ENCODE measurements around the gene POPDC2. TPM values are rescaled to one million over a fixed set of nuclear protein-coding genes. Genes with fewer than 3 reads are reported as not detected.

Gene POPDC2
- total RNA-seq = 0.74 and 0.94 TPM in 2 replicates

GRCh38 chr3:119660474-119661440 is at the start of gene POPDC2:
Gene POPDC2 (minus strand): TSS chr3:119660589. CDS start chr3:119660423, 166 bp downstream.
- DNase-seq (ENCODE audit: low spot score) = no peak
- Mint-ChIP-seq H3K27ac (no peak within 1 kb of the TSS), H3K27me3 (ENCODE audit: low read depth) (no peaks in the 10 kb centered on the region), H3K4me3 (ENCODE audit: low read depth) (no peak within 1 kb of the TSS), H3K36me3 (ENCODE audit: low read depth) (peaks cover 4% of the 10 kb centered on the region), H3K4me1 (ENCODE audit: low read depth) (peaks cover 12% of the 10 kb centered on the region), H3K9me3 (no peaks in the 10 kb centered on the region)
- intact Hi-C loops (cut with micrococcal nuclease) = no loop called here

- Mint-ChIP-seq H3K4me3 (ENCODE audit: low read depth) (peak overlapping the region; percentile 49), H3K9me3 (peaks cover 8% of the 10 kb centered on the region), H3K4me1 (ENCODE audit: low read depth) (peaks cover 29% of the 10 kb centered on the region), H3K27me3 (ENCODE audit: low read depth) (peaks cover 28% of the 10 kb centered on the region), H3K27ac (no peak overlapping the region), H3K36me3 (ENCODE audit: low read depth) (peaks cover 6% of the 10 kb centered on the region)
- intact Hi-C loops (cut with micrococcal nuclease) = loop anchor here (5.0 to 10.0 kb wide), 3 partner anchors 207 to 391 kb away; partner anchors contain the start of genes GSK3B and TIMMDC1
- DNase-seq (ENCODE audit: low spot score) = no peak
Observed at GRCh38 chr3:119703820-119704531, 43.6 kb upstream of the POPDC2 start.

- Mint-ChIP-seq H3K4me3 (ENCODE audit: low read depth) (peak within 1 kb of the TSS; percentile 71), H3K9me3 (peaks cover 8% of the 10 kb centered on the region), H3K36me3 (ENCODE audit: low read depth) (peaks cover 6% of the 10 kb centered on the region), H3K4me1 (ENCODE audit: low read depth) (peaks cover 29% of the 10 kb centered on the region), H3K27ac (no peak within 1 kb of the TSS), H3K27me3 (ENCODE audit: low read depth) (peaks cover 26% of the 10 kb centered on the region)
- intact Hi-C loops (cut with micrococcal nuclease) = loop anchor here (5.0 to 10.0 kb wide), 3 partner anchors 206 to 392 kb away; partner anchors contain the start of genes GSK3B and TIMMDC1
- DNase-seq (ENCODE audit: low spot score) = peak; percentile 74
Observed at GRCh38 chr3:119702530-119703527, 42.4 kb upstream of the POPDC2 start, which contains the start of gene CFAP91. Gene CFAP91 (plus strand): TSS chr3:119703022. CDS start chr3:119703099, 77 bp downstream.

GRCh38 chr3:119700920-119701734 is 40.7 kb upstream of the POPDC2 start:
- H3K36me3 Mint-ChIP-seq (ENCODE audit: low read depth) = peaks cover 6% of the 10 kb centered on the region
- no peak for DNase-seq (ENCODE audit: low spot score)
- peaks cover 29% of the 10 kb centered on the region for H3K4me1 Mint-ChIP-seq (ENCODE audit: low read depth)
- peaks cover 19% of the 10 kb centered on the region for H3K27me3 Mint-ChIP-seq (ENCODE audit: low read depth)
- peak overlapping the region; percentile 85 for H3K27ac Mint-ChIP-seq
- peaks cover 8% of the 10 kb centered on the region for H3K9me3 Mint-ChIP-seq
- intact Hi-C loops (cut with micrococcal nuclease) = loop anchor here (1.0 to 10.0 kb wide), 8 partner anchors 24 to 462 kb away; partner anchors contain the start of genes COX17, GSK3B, POGLUT1 and TIMMDC1
- peak overlapping the region; percentile 28 for H3K4me3 Mint-ChIP-seq (ENCODE audit: low read depth)

GRCh38 chr3:119700269-119700919 is 40.0 kb upstream of the POPDC2 start:
- H3K36me3 Mint-ChIP-seq (ENCODE audit: low read depth) = peaks cover 6% of the 10 kb centered on the region
- DNase-seq (ENCODE audit: low spot score) = peak; percentile 26
- H3K4me1 Mint-ChIP-seq (ENCODE audit: low read depth) = peaks cover 29% of the 10 kb centered on the region
- H3K4me3 Mint-ChIP-seq (ENCODE audit: low read depth) = peak overlapping the region; percentile 28
- peaks cover 8% of the 10 kb centered on the region for H3K9me3 Mint-ChIP-seq
- H3K27ac Mint-ChIP-seq = peak overlapping the region; percentile 85
- H3K27me3 Mint-ChIP-seq (ENCODE audit: low read depth) = peaks cover 14% of the 10 kb centered on the region
- intact Hi-C loops (cut with micrococcal nuclease) = loop anchor here (1.0 to 10.0 kb wide), 8 partner anchors 23 to 461 kb away; partner anchors contain the start of genes COX17, GSK3B, POGLUT1 and TIMMDC1

GRCh38 chr3:119697394-119697793 is 37.0 kb upstream of the POPDC2 start:
- Mint-ChIP-seq H3K27me3 (ENCODE audit: low read depth) (peaks cover 3% of the 10 kb centered on the region), H3K9me3 (peaks cover 8% of the 10 kb centered on the region), H3K36me3 (ENCODE audit: low read depth) (peaks cover 6% of the 10 kb centered on the region), H3K4me1 (ENCODE audit: low read depth) (peaks cover 26% of the 10 kb centered on the region), H3K4me3 (ENCODE audit: low read depth) (no peak overlapping the region), H3K27ac (no peak overlapping the region)
- DNase-seq (ENCODE audit: low spot score) = no peak
- intact Hi-C loops (cut with micrococcal nuclease) = no loop called here

- H3K4me3 Mint-ChIP-seq (ENCODE audit: low read depth) = no peak overlapping the region
- H3K9me3 Mint-ChIP-seq = no peaks in the 10 kb centered on the region
- peaks cover 3% of the 10 kb centered on the region for H3K27me3 Mint-ChIP-seq (ENCODE audit: low read depth)
- H3K4me1 Mint-ChIP-seq (ENCODE audit: low read depth) = peaks cover 11% of the 10 kb centered on the region
- no peaks in the 10 kb centered on the region for H3K36me3 Mint-ChIP-seq (ENCODE audit: low read depth)
- DNase-seq (ENCODE audit: low spot score) = no peak
- no peak overlapping the region for H3K27ac Mint-ChIP-seq
- intact Hi-C loops (cut with micrococcal nuclease) = no loop called here
Observed at GRCh38 chr3:119695480-119695879, 35.1 kb upstream of the POPDC2 start.

GRCh38 chr3:119690043-119690656 is 29.8 kb upstream of the POPDC2 start:
- intact Hi-C loops (cut with micrococcal nuclease) = no loop called here
- H3K4me3 Mint-ChIP-seq (ENCODE audit: low read depth) = no peak overlapping the region
- H3K9me3 Mint-ChIP-seq = peaks cover 3% of the 10 kb centered on the region
- no peaks in the 10 kb centered on the region for H3K36me3 Mint-ChIP-seq (ENCODE audit: low read depth)
- H3K27me3 Mint-ChIP-seq (ENCODE audit: low read depth) = peaks cover 18% of the 10 kb centered on the region
- no peak overlapping the region for H3K27ac Mint-ChIP-seq
- no peak for DNase-seq (ENCODE audit: low spot score)
- H3K4me1 Mint-ChIP-seq (ENCODE audit: low read depth) = no peaks in the 10 kb centered on the region

GRCh38 chr3:119683421-119683820 is 23.0 kb upstream of the POPDC2 start:
- Mint-ChIP-seq H3K4me3 (ENCODE audit: low read depth) (no peak overlapping the region), H3K27ac (no peak overlapping the region)

GRCh38 chr3:119681279-119681678 is 20.9 kb upstream of the POPDC2 start:
- no peak for DNase-seq (ENCODE audit: low spot score)
- H3K4me1 Mint-ChIP-seq (ENCODE audit: low read depth) = peaks cover 14% of the 10 kb centered on the region

More at GRCh38 chr3:119683421-119683820, 23.0 kb upstream of the POPDC2 start:
- intact Hi-C loops (cut with micrococcal nuclease) = loop anchor here (5.0 to 10.0 kb wide), 2 partner anchors 406 to 539 kb away; partner anchors contain the start of gene TEX55
- no peaks in the 10 kb centered on the region for H3K36me3 Mint-ChIP-seq (ENCODE audit: low read depth)
- H3K9me3 Mint-ChIP-seq = peaks cover 3% of the 10 kb centered on the region
- peaks cover 8% of the 10 kb centered on the region for H3K27me3 Mint-ChIP-seq (ENCODE audit: low read depth)
- H3K4me1 Mint-ChIP-seq (ENCODE audit: low read depth) = peaks cover 4% of the 10 kb centered on the region
- no peak for DNase-seq (ENCODE audit: low spot score)

More at GRCh38 chr3:119681279-119681678, 20.9 kb upstream of the POPDC2 start:
- peaks cover 4% of the 10 kb centered on the region for H3K36me3 Mint-ChIP-seq (ENCODE audit: low read depth)
- no peaks in the 10 kb centered on the region for H3K27me3 Mint-ChIP-seq (ENCODE audit: low read depth)
- H3K9me3 Mint-ChIP-seq = no peaks in the 10 kb centered on the region
- intact Hi-C loops (cut with micrococcal nuclease) = loop anchor here (1.0 to 10.0 kb wide), 3 partner anchors 404 to 799 kb away; partner anchors contain the start of gene TEX55
- no peak overlapping the region for H3K27ac Mint-ChIP-seq
- H3K4me3 Mint-ChIP-seq (ENCODE audit: low read depth) = no peak overlapping the region

Measured in activated T-helper 2 cell treated with anti-CD3 and anti-CD28 coated beads, Interferon-gamma antibody, Interleukin-2, Interleukin-4, amounts not matched to agents 10 μg/mL and 5 μg/mL and 100 μg/mL, durations not matched to agents 14 hours and 24 hours and 36 hours (primary cell).